Peyer's patch (tissue), 4 donors: ENCODE measurements around the gene RBM4B. TPM values are rescaled to one million over a fixed set of nuclear protein-coding genes. Genes with fewer than 3 reads are reported as not detected.
A peak's percentile ranks its signal among the peaks of the same experiment; 100 is the strongest.

Source experiments
- DNase-seq, 3 donors: peaks; one replicate each; pipeline ENCODE4 v3.0.0-alpha.2; 2017 to 2019
- H3K27ac ChIP-seq, 4 donors: fragments of 200-600 bp; sonication (generic); one replicate each; pipeline ENCODE4 v1.5.1; 2016 to 2019
- H3K27me3 ChIP-seq, 2 donors: fragments of 200-600 bp; sonication (generic); one replicate each; pipeline ENCODE4 v1.5.1; 2019
- H3K36me3 ChIP-seq, 3 donors: fragments of 200-600 bp; sonication (generic); one replicate each; pipeline ENCODE4 v1.5.1; 2016 to 2019
- H3K4me1 ChIP-seq, 4 donors: fragments of 200-600 bp; sonication (generic); one replicate each; pipeline ENCODE4 v1.5.1; 2016 to 2019
- H3K4me3 ChIP-seq, 4 donors: fragments of 200-600 bp; sonication (generic); 1 replicate in 3 of 4; 2 replicates in 1 of 4; pipeline ENCODE4 v1.5.1; 2016 to 2019; ENCODE audit warnings: mild to moderate bottlenecking in 1 of 4
- H3K9me3 ChIP-seq, 4 donors: fragments of 200-600 bp; sonication (generic); one replicate each; pipeline ENCODE4 v1.5.1; 2016 to 2019; ENCODE audit warnings: mild to moderate bottlenecking in 1 of 4
- POLR2A ChIP-seq, 2 donors: fragments of 450-650 bp; IDR thresholded peaks; one replicate each; pipeline ENCODE4 v1.5.1; 2017; ENCODE audit warnings: antibody characterized with exemption in 2 of 2, mild to moderate bottlenecking in 2 of 2, moderate library complexity in 2 of 2
- small RNA-seq, 2 donors: library from RNA; depleted of rRNA; stranded (forward); fragments of <200 nt; gene quantifications; one replicate each; pipeline ENCODE3, GENCODE V24; 2016
- total RNA-seq, 4 donors: library from RNA; depleted of rRNA; stranded (reverse); fragments of >200 nt; gene quantifications; one replicate each; pipeline ENCODE4 v1.1.0, GENCODE V29; 2016
- TF ChIP-seq, protein P1 (sequence below), 6 experiments: fragments of 450-650 bp in 4 of 6; fragments of 200-600 bp in 2 of 6; sonication (generic) in 1 of 6; IDR thresholded peaks; one replicate each; pipeline ENCODE4 v1.5.1; 2017 to 2019; ENCODE audit warnings: antibody characterized with exemption in 6 of 6, mild to moderate bottlenecking in 3 of 6, moderate library complexity in 1 of 6

Gene RBM4B
- total RNA-seq, 4 donors from 2014 or later: 15.2 to 33.0 (median 21.7) TPM

- TF ChIP-seq, protein P1, sequence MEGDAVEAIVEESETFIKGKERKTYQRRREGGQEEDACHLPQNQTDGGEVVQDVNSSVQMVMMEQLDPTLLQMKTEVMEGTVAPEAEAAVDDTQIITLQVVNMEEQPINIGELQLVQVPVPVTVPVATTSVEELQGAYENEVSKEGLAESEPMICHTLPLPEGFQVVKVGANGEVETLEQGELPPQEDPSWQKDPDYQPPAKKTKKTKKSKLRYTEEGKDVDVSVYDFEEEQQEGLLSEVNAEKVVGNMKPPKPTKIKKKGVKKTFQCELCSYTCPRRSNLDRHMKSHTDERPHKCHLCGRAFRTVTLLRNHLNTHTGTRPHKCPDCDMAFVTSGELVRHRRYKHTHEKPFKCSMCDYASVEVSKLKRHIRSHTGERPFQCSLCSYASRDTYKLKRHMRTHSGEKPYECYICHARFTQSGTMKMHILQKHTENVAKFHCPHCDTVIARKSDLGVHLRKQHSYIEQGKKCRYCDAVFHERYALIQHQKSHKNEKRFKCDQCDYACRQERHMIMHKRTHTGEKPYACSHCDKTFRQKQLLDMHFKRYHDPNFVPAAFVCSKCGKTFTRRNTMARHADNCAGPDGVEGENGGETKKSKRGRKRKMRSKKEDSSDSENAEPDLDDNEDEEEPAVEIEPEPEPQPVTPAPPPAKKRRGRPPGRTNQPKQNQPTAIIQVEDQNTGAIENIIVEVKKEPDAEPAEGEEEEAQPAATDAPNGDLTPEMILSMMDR (IDR thresholded peaks at IDR 0.05): no peak
- TF ChIP-seq POLR2A (IDR thresholded peaks at IDR 0.05): no peak
- H3K27ac ChIP-seq: peak overlapping the region; percentile 94 to 99 (median 98)
- H3K4me1 ChIP-seq: peaks cover 0 to 34% (median 20%) of the 10 kb centered on the region in 4 donors
- H3K27me3 ChIP-seq: no peaks in the 10 kb centered on the region
- H3K4me3 ChIP-seq: peak overlapping the region; percentile 85 to 98 (median 92)
- no peak for DNase-seq
- peaks cover 0 to 5% (median 0%) of the 10 kb centered on the region in 3 donors for H3K36me3 ChIP-seq
- H3K9me3 ChIP-seq: no peaks in the 10 kb centered on the region
Observed at GRCh38 chr11:66617155-66617834, 60.4 kb downstream of the RBM4B start.

GRCh38 chr11:66616379-66617154, 61.1 kb downstream of the RBM4B start, which contains the start of gene RBM14:
TSS of gene RBM14 (plus strand) at chr11:66616630. CDS start at chr11:66616721, 91 bp downstream.
- no peaks in the 10 kb centered on the region for H3K27me3 ChIP-seq
- DNase-seq: peak; percentile 97 to 99 (median 99)
- H3K4me1 ChIP-seq: peaks cover 0 to 27% (median 19%) of the 10 kb centered on the region in 4 donors
- peak within 1 kb of the TSS; percentile 94 to 99 (median 98) for H3K27ac ChIP-seq
- no peaks in the 10 kb centered on the region for H3K36me3 ChIP-seq
- TF ChIP-seq, protein P1 (IDR thresholded peaks at IDR 0.05): peak in 1 of 6 experiments; percentile 2
- TF ChIP-seq POLR2A (IDR thresholded peaks at IDR 0.05): peak; percentile 97 to 99
- no peaks in the 10 kb centered on the region for H3K9me3 ChIP-seq
- H3K4me3 ChIP-seq: peak within 1 kb of the TSS; percentile 85 to 98 (median 92)

Small RNAs within 50 kb of the gene (small RNA-seq; reads per million reads assigned to genes)
- gene RN7SL12P (0 reads per million in 2 donors), gene RNU4-39P (0 reads per million in 2 donors)

Other genes with a start within 250 kb of the RBM4B start
- gene MRPL11, start 239.0 kb downstream of the RBM4B start, total RNA-seq: 10 to 100 TPM; 24.7 to 34.9 (median 28.9) TPM
- gene PELI3, start 211.0 kb downstream of the RBM4B start, total RNA-seq: 10 to 100 TPM in 2 of 4 donors, 1 to 10 TPM in 2; 5.6 to 11.6 (median 10.0) TPM
- 10 to 100 TPM; 58.3 to 66.8 (median 63.2) TPM for gene DPP3, start 197.5 kb downstream of the RBM4B start, total RNA-seq
- gene BBS1, start 167.3 kb downstream of the RBM4B start, total RNA-seq: 100 to 1,000 TPM in 1 of 4 donors, 10 to 100 TPM in 3; 25.6 to 167 (median 73.4) TPM
- 10 to 100 TPM in 3 of 4 donors, 1 to 10 TPM in 1; 9.1 to 29.3 (median 15.3) TPM for gene ZDHHC24, start 131.8 kb downstream of the RBM4B start, total RNA-seq
- not detected for gene ACTN3, start 131.0 kb downstream of the RBM4B start, total RNA-seq
- gene CTSF, start 109.3 kb downstream of the RBM4B start, total RNA-seq: 10 to 100 TPM in 3 of 4 donors, 1 to 10 TPM in 1; 5.4 to 24.3 (median 21.8) TPM
- gene CCDC87, start 84.8 kb downstream of the RBM4B start, total RNA-seq: under 1 TPM in 2 of 4 donors, not detected in 2; 0.35 to 0.38 TPM
- gene CCS, start 84.7 kb downstream of the RBM4B start, total RNA-seq: 10 to 100 TPM; 30.6 to 70.1 (median 47.2) TPM
- 10 to 100 TPM; 56.7 to 91.4 (median 74.6) TPM for gene RBM14, start 61.3 kb downstream of the RBM4B start, total RNA-seq
- 10 to 100 TPM; 64.6 to 90.8 (median 75.3) TPM for gene RBM4, start 39.2 kb downstream of the RBM4B start, total RNA-seq
- 10 to 100 TPM in 2 of 4 donors, 1 to 10 TPM in 2; 1.7 to 23.1 (median 6.0) TPM for gene SPTBN2, start 51.3 kb upstream of the RBM4B start, total RNA-seq
- gene RCE1, start 165.6 kb upstream of the RBM4B start, total RNA-seq: 10 to 100 TPM in 3 of 4 donors, 1 to 10 TPM in 1; 6.6 to 57.7 (median 38.0) TPM
- 1 to 10 TPM; 2.5 to 9.0 (median 4.3) TPM for gene LRFN4, start 179.2 kb upstream of the RBM4B start, total RNA-seq